GM18517 (cell line): ENCODE data around the gene TMEM245.
"Not testable (repeated sequence)": the region's sequence is repeated elsewhere in the genome, so short reads cannot be mapped to it uniquely, and the experiment has no call there.

Experiments used
- ATAC-seq: cut with Tn5 transposase; IDR thresholded peaks from one replicate; pipeline ENCODE4 v1.9.1; 2021; ENCODE audit warnings: mild to moderate bottlenecking, moderate library complexity; ENCODE audit not compliant: unreplicated experiment

The TMEM245 gene

DNA sequence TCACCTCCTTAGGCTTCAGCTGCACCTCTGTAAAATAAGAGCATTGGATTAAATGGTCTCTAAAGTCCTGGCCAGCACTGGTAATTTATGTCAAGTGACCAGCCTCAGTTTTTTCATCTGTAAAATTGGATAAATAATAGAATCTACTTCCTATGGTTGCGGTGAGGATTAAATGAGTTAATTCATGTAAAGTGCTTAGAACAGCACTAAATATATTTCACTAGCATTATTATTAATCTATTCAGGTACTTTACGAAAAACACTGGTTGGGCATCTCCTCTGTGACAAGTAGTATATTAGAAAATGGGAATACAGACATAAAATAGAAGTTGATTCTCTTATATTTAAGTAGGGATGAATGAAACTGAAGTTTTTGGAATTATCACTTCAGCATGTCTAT is 13.8 kb upstream of the TMEM245 start:
- ATAC-seq: no peak

DNA sequence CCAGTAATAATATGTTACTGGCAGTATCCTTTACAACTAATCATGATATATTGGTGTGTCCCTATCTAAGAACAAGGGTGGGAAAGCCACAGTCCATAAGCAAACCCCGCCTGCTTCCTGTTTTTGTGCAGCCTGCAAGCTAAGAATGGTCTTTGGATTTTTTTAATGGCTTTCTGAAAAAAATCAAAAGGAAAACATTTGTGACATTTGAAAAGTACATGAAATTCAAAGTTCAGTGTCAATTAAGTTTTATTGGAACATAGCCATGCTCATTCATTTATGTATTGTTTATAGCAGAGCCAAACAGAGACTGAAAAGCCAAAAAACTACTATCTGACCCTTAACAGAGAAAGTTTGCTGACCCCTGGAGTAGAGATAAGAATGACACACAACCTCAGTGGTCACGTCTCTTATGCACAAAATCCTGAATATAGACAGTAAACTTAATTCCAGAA is 12.8 kb upstream of the TMEM245 start:
- no peak for ATAC-seq

DNA sequence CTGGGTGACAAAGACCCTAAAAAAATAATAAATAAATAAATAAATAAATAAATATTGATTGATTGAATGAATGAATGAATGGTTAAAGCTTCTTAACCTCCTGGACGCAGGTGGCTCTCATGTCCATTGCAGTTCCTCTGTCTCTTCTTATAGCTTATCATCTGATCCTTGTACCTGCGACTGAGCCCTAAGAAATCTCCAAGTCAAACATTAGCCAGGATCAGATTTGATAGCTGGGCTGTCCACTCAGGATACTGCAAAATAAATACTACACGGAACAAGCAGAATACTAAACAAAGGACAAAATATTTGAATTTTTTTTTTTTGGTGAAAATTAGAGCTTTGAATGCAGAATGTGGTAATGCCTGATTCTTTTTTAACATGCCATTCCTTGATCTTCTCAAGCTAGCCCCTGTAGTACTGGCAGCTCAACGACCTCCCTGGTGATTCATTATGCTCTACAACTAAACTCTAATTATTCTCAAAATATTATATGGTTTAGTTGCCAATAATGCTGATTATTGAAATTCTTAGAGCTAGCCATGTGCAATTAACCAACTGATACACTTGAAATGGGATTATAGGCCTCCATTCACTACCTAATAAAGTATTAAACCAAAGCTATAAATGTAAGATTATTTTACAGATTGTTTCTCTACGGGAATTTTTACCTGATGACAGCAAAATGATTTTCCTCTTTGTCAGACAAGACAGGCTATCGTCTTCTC is 9.9 kb upstream of the TMEM245 start:
- no peak for ATAC-seq

DNA sequence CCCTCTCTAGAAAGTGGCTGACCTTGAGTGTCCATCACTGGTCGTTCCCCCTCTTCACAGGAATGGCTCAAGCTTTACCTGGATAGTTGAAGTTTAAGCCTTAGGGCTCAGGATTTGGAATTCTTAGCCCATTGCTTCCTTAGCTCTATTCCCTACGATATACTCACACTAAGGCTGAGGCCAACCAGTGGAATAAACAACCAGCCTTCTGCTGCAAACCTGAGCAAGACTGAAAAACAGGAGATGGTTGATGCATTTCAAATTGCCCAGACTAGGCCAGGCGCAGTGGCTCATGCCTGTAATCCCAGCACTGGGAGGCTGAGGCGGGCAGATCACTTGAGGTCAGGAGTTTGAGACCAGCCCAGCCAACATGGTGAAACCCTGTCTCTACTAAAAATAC is 6.9 kb upstream of the TMEM245 start:
- not testable (repeated sequence) for ATAC-seq

DNA sequence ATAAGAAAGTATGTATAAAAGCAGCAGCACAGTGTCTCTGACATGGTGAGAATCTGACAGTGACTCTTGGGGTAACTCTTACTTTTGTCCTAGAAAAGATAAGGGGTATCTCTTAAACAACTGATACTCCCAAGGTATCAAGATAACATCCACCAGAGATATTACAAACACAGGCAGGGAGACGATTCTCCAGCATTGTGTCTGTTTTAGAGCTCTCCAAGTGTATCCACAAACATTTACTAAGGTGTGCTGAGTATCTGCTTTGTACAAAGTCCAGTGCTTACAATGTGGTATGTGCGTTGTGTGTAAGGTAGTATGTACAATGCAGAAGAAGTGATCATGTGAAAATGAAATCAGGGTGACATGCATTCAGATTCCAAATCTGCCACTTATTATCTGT is 4.4 kb upstream of the TMEM245 start:
- no peak for ATAC-seq

- ATAC-seq: peak; percentile 36
These were observed 3.2 kb upstream of the TMEM245 start for GRCh38 chr9:109122726-109123621.

GRCh38 chr9:109121232-109121796 is 1.6 kb upstream of the TMEM245 start:
- no peak for ATAC-seq

- no peak for ATAC-seq
These were observed 550 bp upstream of the TMEM245 start for GRCh38 chr9:109120204-109120789.

- ATAC-seq: no peak
These were observed 824 bp downstream of the TMEM245 start for GRCh38 chr9:109118808-109119438.

- no peak for ATAC-seq
These were observed 1.6 kb downstream of the TMEM245 start for GRCh38 chr9:109117856-109118807.

- ATAC-seq: no peak
These were observed 3.7 kb downstream of the TMEM245 start for GRCh38 chr9:109115931-109116526.

DNA sequence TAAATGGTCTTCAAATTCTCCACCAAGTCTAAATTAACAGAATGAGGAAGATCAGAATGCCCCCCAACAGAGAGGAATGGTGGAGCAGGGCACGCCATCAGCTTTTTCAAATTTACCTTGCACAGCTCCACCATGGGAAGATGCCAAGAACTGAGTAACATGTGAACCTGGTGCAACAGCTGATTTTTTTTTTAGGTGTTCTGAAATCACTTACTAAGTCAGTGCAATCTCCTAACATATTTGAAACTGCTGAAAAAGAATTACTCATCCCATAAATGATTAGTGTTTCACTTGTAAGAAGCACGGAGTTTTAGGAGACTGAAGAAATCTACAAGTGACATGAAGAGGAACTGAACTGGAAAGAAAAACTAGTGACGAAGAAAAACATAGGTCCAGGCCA is 5.1 kb downstream of the TMEM245 start:
- ATAC-seq: no peak

DNA sequence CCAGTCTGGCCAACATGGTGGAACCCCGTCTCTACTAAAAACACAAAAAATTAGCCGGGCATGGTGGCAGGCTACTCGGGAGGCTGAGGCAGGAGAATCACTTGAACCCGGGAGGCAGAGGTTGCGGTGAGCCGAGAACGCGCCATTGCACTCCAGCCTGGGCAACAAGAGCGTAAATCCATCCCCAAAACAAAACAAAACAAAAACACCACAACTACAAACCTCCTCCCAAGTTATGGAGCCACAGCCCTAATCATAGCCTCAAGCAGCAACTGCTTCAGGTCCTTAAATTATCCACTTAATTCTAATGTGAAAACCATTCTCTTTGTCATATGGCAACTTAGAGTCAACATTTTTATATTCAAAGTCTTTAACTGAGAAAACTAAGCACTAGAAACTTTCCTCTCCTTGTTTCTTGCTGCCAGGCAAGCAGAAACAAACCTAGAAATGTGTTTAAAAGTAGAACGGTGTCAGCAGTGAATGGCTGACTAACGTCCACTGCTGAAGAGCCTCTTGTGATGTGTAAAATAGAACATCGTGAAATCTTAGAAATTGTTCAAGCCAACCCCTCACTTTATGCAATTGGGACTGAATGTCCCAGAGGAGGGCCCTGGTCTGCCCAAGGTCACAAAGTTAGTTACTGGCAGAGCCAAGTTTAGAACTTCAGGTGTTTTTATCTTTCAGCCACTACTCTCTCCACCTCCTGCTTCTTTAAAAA is 5.7 kb downstream of the TMEM245 start:
- no peak for ATAC-seq

GRCh38 chr9:109113254-109113653 is 6.5 kb downstream of the TMEM245 start:
- no peak for ATAC-seq

- ATAC-seq: peak; percentile 82
These were observed 9.3 kb downstream of the TMEM245 start for GRCh38 chr9:109110329-109111021.

DNA sequence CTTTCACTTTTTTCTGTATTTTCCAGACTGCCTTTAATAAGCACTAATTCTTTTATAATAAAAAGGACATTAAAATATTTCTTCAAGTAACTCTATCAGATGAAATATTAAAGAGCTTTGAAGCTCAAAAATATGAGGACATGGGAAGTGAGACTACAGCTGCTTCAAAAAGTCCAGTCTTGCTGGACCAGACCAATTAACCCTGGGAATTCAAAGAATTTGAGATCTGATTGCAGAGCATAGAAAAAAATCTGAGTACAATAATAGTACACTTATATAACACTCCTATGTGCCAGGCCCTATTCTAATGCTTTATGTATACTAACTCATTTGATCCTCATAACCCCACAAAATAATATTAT is 9.8 kb downstream of the TMEM245 start:
- ATAC-seq: no peak

DNA sequence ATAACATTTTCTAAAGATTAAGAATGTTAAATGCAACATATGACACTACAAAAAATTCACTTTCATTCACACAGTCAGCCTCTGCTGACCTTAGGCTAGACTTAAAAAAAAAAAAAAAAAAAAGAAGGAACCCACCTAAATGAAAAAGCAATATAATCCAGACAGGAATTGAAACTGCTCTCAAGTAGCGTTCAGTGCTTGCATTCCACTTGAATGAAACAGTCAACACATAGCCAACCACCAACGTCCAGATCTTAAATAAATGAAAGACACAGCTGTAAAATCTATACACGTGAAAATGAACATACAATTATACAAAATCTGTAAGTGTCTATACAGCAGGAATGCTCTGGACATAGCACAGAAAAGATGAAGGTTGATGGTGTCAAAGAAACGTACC is 11.4 kb downstream of the TMEM245 start:
- no peak for ATAC-seq
